Kidney (tissue), 14 donors: ENCODE results near the gene COLEC12. TPM values are rescaled to one million over a fixed set of nuclear protein-coding genes. Genes with fewer than 3 reads are reported as not detected.
A peak's percentile ranks its signal among the peaks of the same experiment; 100 is the strongest.

Source experiments
- DNase-seq, 5 donors: peaks; one replicate each; pipeline ENCODE4 v3.0.0-alpha.2; 2013 to 2020
- FAIRE-seq: peaks from 2 replicates; lab custom pipeline; 2012; peaks lifted over from hg19 to GRCh38; lab: Jason Lieb, UNC
- H3K27ac ChIP-seq, 2 donors: one replicate each; pipeline ENCODE4 v1.7.0; 2013; ENCODE audit warnings: low read depth in 2 of 2, low read length in 2 of 2, inconsistent platforms in 1 of 2
- H3K27me3 ChIP-seq: one replicate; pipeline ENCODE4 v1.7.1; 2013; ENCODE audit warnings: low read length, inconsistent platforms; ENCODE audit not compliant: control insufficient read depth, insufficient read depth
- H3K36me3 ChIP-seq, 3 donors: one replicate each; pipeline versions ENCODE4 v1.7.0 to v1.7.1; 2013; ENCODE audit warnings: low read length in 3 of 3, control low read depth in 1 of 3, inconsistent platforms in 1 of 3; ENCODE audit not compliant: insufficient read depth in 3 of 3, control insufficient read depth in 2 of 3
- H3K4me1 ChIP-seq, 3 donors: one replicate each; pipeline versions ENCODE4 v1.7.0 to v1.7.1; 2013; ENCODE audit warnings: low read length in 3 of 3, inconsistent platforms in 1 of 3, low read depth in 1 of 3; ENCODE audit not compliant: control insufficient read depth in 2 of 3, insufficient read depth in 2 of 3
- H3K4me3 ChIP-seq, 3 donors: one replicate each; pipeline versions ENCODE4 v1.7.0 to v1.8.1; 2013; ENCODE audit warnings: low read length in 3 of 3, control low read depth in 1 of 3, inconsistent platforms in 1 of 3
- H3K9ac ChIP-seq, 3 donors: one replicate each; pipeline versions ENCODE4 v1.7.0 to v1.7.1; 2013; ENCODE audit warnings: low read length in 3 of 3, control low read depth in 1 of 3, inconsistent platforms in 1 of 3
- H3K9me3 ChIP-seq, 3 donors: one replicate each; pipeline versions ENCODE4 v1.7.0 to v1.7.1; 2013; ENCODE audit warnings: low read length in 3 of 3, control low read depth in 1 of 3, inconsistent platforms in 1 of 3; ENCODE audit not compliant: control insufficient read depth in 2 of 3, insufficient read depth in 1 of 3
- intact Hi-C: fragments of 100-400 bp; cut with DNase I; formaldehyde crosslinking; loops from one replicate; pipeline ENCODE4 v1.11.1; 2022
- polyA plus RNA-seq: library from polyadenylated mRNA; stranded (reverse); fragments of 350-450 nt; fragmentation: Illumina TruSeq; extraction: RNeasy Lipid Tissue Mini Kit (QIAGEN cat#74804); gene quantifications from one replicate; pipeline ENCODE4 v1.2.3, GENCODE V29; 2014; ENCODE audit warnings: low read depth, low replicate concordance; ENCODE audit not compliant: insufficient read depth
- total RNA-seq: library from RNA; stranded (reverse); fragmentation: NEBNext Ultra II Directional; extraction: Animal tissue kit (Norgen Biotek cat#: 25700); gene quantifications from one replicate; pipeline ENCODE4 v1.2.1, GENCODE V29; 2021
- TF ChIP-seq, protein P1 (sequence below): IDR thresholded peaks from 3 replicates; pipeline ENCODE4 v1.5.1; 2012; ENCODE audit warnings: mild to moderate bottlenecking, moderate library complexity, borderline replicate concordance; ENCODE audit not compliant: insufficient read depth; ENCODE audit errors: extremely low read depth
- donor health status: control.
- donor health status: control.
- donor health status: control.
- donor health status: control.
- donor health status: control.
- donor health status: DM: yes; HTN: yes; CAD: no.
- donor health status: Normal renal cell carcinoma (clear cell type).

COLEC12 gene
- total and polyA plus RNA-seq, 2 donors from 2014 or later, result 1.3 to 7.4 TPM

- H3K4me1 ChIP-seq, result peaks cover 0 to 4% (median 0%) of the 10 kb centered on the region in 3 donors
- H3K4me3 ChIP-seq, result no peak overlapping the region
- DNase-seq (no peak), FAIRE-seq (no peak)
- no peak overlapping the region for H3K27ac ChIP-seq
- intact Hi-C loops, result no loop called here
- H3K9ac ChIP-seq, result no peak overlapping the region
- H3K9me3 ChIP-seq, result no peaks in the 10 kb centered on the region
- no peaks in the 10 kb centered on the region for H3K27me3 ChIP-seq
- TF ChIP-seq, protein P1, sequence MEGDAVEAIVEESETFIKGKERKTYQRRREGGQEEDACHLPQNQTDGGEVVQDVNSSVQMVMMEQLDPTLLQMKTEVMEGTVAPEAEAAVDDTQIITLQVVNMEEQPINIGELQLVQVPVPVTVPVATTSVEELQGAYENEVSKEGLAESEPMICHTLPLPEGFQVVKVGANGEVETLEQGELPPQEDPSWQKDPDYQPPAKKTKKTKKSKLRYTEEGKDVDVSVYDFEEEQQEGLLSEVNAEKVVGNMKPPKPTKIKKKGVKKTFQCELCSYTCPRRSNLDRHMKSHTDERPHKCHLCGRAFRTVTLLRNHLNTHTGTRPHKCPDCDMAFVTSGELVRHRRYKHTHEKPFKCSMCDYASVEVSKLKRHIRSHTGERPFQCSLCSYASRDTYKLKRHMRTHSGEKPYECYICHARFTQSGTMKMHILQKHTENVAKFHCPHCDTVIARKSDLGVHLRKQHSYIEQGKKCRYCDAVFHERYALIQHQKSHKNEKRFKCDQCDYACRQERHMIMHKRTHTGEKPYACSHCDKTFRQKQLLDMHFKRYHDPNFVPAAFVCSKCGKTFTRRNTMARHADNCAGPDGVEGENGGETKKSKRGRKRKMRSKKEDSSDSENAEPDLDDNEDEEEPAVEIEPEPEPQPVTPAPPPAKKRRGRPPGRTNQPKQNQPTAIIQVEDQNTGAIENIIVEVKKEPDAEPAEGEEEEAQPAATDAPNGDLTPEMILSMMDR, result no peak
- no peaks in the 10 kb centered on the region for H3K36me3 ChIP-seq
These were observed 28.8 kb downstream of the COLEC12 start for GRCh38 chr18:471716-472115.

DNA sequence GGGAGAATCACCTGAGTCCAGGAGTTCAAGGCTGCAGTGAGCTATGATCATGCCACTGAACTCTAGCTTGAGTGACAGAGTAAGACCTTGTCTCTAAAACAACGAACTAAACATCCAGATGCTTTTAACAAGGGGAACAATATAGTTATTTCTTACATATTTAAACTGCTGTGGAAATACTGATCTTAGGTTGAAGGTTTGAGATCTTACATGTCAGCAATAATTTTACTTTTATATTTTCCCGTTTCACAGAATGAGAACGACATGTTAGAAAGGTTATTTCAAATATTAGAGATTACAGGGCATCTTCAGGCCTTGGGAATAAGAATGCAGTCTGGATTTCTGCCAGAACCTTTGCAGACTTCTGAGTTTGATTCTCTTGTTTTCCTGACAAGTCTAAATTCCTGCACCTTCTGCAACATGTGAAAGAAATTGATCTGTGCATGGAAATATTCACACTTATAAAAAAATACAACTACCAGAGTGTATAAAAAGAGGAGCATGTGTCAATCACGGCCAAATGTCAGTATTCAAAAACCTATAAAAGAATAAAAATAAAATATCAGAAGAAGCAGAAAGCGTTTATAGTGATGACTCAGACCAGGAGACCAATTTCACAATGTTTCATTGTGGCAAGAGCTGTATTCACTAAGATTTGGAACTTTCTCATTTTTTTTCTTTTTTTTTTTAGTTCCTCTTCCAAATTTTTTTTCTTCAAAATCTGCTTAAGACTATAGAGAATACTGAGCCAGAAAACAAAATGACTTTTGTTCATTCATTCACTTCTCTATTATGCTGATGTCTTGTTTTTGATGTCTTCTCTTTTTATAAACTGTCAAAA lies 29.6 kb downstream of the COLEC12 start:
- Histone ChIP-seq H3K4me3 (no peak overlapping the region), H3K9ac (no peak overlapping the region), H3K27me3 (no peaks in the 10 kb centered on the region), H3K27ac (no peak overlapping the region), H3K4me1 (peaks cover 0 to 4% (median 0%) of the 10 kb centered on the region in 3 donors), H3K36me3 (no peaks in the 10 kb centered on the region), H3K9me3 (no peaks in the 10 kb centered on the region)
- TF ChIP-seq, protein P1, result no peak
- DNase-seq (no peak), FAIRE-seq (no peak)
- intact Hi-C loops, result no loop called here

DNA sequence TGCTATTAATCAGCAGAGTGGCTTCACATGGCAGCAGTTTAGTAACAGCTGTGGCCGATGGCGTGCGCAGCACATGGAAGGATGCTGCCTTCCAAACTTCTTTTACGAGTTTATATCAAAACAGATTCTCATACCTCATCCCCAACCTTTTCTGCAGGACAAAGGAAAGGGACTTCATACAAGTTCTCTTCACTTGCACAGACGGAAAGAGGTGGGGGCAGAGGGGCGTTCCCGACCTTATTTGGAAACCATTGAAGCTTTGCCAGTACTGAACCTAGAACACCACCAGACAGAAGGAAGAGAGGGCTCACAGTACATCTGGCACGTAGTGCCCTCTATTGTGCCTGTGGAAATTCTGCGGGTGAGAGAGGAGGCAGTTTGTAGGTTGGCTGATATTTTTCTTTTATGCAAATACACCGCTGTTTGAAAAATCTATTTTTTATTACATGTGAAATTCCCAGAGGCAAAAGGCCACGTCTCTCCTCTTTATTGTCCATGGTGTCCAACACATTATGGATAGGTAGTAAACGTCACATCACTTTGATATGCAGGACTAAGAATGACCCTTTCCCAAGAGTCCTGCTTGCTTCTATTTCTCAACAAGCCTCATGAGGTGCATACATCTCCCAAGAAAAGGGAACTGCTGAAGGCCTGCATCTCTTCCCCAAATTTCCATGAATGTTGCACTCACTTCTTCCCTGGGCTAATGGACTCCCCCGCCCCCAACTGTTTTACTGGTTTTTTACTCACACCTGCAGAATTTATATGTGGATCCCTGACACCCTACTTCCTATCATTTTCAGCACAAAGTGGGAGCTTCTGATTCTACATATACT lies 31.3 kb downstream of the COLEC12 start:
- H3K9ac ChIP-seq, result no peak overlapping the region

More for the DNA sequence above, 31.3 kb downstream of the COLEC12 start:
- peak in 3 of 5 donors; percentile 52 to 61 (median 58) for DNase-seq
- Histone ChIP-seq H3K4me1 (no peaks in the 10 kb centered on the region), H3K4me3 (no peak overlapping the region), H3K36me3 (no peaks in the 10 kb centered on the region), H3K9me3 (no peaks in the 10 kb centered on the region), H3K27me3 (no peaks in the 10 kb centered on the region), H3K27ac (no peak overlapping the region)
- intact Hi-C loops, result no loop called here
- no peak for FAIRE-seq
- TF ChIP-seq, protein P1, result no peak
